NCI-H774 (cell line): ENCODE results near the gene JMJD1C.
"Not testable (repeated sequence)": the region's sequence is repeated elsewhere in the genome, so short reads cannot be mapped to it uniquely, and the experiment has no call there.

Experiments
- DNase-seq: peaks from one replicate; lab custom pipeline; 2025; lab: John Stamatoyannopoulos, UW

Gene JMJD1C

DNA sequence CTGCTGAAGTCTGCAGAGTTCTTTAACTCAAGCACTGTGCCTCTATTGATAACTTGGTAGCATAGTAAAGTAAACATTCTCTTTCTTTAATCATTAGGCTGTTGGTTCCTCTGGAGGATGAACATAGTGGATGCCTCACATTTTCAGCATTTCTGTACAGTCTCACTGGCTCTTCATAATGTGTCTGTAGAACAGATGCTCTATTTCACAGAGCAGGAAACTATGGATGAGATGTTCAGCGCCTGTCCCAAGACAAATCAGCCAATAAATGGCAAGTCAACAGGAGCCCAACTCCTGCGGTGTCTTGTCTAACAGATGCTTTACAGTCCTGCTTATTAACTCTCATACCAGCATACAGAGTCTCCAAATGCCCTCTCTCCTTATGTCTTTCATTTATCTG is 296.2 kb downstream of the JMJD1C start:
- no peak for DNase-seq

DNA sequence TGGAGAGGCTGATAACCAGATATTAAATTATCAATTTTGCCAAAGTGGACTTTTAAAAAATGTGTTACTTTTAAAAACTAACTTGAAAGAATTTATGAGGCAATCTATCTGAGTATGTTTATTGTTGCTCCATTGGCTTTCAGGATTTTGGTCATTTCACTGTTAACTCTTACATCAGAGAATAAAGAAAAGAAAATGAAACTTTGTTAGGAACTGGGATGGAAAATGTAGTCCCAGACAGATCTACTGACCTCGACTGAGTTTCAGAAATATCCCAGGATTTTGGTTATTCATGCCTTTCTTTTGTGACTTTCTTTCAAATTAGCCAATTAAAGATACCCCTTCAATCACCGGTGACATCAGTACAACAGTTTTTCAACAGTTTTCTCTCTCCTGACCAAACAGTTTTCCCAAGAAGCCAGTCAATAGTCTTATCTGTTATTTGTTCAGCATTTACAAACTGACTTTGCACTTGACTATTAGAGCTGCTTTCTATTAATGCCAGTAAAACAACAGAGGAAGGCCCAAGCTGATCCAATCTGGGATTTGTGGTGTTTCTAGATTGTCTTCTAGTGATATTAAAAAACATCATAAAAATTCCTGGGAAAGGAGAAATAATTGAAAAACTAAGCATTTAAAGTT is 296.8 kb downstream of the JMJD1C start:
- DNase-seq = no peak

- DNase-seq = peak; percentile 47
Observed at GRCh38 chr10:63166742-63167258, 299.0 kb downstream of the JMJD1C start.

DNA sequence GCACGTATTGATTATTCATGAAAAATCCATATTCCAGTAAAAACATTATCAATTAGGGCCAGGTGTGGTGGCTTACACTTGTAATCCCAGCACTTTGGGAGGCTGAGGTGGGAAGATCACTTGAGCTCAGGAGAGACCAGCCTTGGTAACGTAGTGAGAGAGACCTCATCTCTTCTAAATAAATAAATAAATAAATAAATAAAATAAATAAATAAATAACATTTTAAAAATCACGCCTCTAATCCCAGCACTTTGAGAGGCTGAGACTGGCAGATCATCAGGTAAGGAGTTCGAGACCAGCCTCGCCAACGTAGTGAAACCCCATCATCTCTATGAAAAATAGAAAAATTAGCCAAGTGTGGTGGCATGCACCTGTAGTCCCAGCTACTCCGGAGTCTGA is 300.5 kb downstream of the JMJD1C start:
- DNase-seq = no peak

DNA sequence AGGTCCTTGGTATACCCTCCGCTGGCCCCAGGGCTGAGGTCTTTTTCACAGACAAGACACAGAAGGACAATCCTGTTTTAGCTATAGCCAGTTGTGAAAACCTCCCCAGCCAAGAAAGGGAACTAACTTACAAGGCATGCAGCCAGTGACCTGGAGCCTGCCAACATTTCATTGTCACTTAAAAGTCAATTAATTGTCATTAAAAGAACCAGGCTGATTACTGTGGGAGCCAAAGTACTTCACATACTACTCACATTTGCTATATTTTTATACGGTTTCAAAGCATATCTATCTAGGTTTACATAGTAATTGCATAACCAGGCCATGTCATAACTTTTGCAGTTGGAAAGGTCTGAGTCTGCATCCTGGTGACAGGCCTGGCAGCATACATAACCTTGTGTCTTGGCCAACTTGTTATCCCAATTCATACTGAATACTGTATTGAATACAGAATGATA is 301.6 kb downstream of the JMJD1C start:
- no peak for DNase-seq

- no peak for DNase-seq
Observed at GRCh38 chr10:63161592-63161991, 304.2 kb downstream of the JMJD1C start.

DNA sequence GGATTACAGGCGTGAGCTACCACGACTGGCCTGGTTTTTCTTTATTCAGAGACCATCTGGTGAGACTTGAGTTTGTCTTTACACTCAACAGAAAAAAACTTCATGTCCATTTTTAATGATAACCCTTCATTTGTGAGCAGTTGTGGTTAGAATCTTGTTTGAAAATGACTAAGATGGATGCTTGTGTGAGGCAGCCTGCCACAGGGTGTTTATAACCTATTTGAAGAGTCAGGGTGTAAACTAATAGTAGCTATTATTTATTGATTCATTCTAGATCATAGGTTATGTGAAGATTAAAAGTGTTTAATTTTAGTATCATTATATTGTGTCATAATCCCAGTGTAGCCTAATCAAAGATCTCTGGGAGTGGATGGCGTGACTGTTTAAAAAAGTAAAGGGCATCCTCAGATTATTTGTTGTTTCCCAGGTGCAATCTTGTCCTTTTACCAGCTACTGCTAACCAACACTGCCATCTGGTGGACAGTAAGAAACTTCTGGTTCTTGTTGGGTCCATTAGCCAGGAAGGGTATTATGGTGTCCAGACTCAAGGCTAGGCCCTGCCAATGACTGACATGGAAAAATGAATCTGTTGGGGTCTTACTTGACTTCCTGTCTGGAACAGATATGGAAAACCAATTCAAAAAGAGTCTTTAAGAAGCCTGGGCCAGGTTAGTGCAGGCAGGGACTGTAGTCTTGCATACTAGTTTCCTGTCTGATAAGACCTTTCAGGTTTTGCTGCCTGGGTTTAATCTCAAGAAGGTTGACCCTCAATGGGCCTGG is 307.7 kb downstream of the JMJD1C start:
- peak; percentile 72 for DNase-seq

- no peak for DNase-seq
Observed at GRCh38 chr10:63156236-63156635, 309.5 kb downstream of the JMJD1C start.

- DNase-seq = no peak
Observed at GRCh38 chr10:63155388-63156020, 310.3 kb downstream of the JMJD1C start.

DNA sequence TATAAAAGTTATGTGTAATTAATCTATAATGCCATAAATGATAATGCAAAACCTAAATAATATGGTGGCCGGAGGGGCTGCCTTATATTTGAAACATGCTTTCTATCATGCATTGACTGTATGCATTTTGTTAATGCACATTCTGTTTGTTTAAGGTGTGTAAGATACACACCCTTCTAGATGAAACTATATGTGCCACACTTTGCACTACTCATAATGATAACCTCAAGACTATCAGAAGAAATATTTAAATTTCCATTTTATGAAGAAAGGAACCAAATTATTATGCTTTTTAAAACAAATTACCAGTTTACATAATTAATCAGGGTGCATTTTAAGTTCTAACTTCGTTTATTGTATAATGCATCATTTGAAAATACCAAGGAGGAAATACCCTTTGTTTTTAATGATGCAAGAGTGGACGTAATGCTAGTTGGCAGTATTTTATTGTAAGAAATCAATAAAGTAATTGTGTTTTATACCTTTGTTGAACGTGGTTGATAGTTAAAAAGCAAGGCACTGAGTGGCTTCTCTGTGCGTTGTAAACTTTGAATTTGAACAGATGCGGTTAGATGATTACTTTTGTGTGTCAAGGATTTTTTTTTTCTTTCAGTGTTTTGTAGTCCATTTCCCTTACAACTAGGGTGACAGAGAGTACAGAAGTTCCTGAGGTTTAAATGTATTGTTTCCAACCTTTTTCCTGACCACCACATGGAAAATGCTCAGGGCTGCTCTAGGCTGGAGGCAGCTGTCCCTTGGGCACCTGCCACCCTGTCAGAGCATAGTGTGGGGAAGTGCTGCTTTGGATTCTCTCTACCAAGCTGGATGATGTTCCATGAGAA is 311.0 kb downstream of the JMJD1C start:
- no peak for DNase-seq

- not testable (repeated sequence) for DNase-seq
Observed at GRCh38 chr10:63153868-63154545, 311.8 kb downstream of the JMJD1C start.

DNA sequence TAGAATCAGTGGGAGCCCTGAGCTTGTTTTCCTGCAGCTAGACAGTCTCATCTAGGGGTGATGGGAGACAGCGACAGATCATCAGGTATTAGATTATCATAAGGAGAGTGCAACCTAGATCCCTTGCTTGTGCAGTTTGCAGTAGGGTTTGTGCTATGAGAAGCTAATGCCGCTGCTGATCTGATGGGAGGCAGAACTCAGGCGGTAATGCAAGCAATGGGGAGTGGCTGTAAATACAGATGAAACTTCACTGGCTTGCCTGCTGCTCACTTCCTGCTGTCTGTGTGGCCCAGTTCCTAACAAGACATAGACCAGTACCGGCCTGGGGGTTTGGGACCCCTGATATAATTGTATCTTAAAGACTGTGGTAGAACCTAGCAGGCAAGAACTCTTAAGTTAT is 315.0 kb downstream of the JMJD1C start:
- no peak for DNase-seq

DNA sequence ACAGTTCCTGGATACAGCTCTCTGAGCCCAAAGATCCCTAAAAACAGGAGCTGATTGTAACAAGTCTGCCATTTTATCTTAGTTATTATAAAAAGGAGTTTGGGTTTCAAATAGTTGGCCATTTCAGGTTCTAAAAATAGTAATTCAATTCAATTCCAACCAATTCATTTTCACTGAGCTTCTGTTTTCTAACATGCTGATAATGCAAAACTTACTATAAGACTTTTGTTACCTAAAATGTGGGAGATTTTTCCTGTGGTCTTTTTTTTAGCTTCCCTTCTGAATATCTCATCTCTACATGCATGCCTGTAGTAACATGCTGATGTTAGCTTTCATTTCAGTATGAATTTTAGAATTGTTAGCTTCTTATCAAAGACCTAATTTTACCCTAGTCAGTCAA is 319.3 kb downstream of the JMJD1C start:
- no peak for DNase-seq

- DNase-seq = no peak
Observed at GRCh38 chr10:63145782-63146181, 320.0 kb downstream of the JMJD1C start.

DNA sequence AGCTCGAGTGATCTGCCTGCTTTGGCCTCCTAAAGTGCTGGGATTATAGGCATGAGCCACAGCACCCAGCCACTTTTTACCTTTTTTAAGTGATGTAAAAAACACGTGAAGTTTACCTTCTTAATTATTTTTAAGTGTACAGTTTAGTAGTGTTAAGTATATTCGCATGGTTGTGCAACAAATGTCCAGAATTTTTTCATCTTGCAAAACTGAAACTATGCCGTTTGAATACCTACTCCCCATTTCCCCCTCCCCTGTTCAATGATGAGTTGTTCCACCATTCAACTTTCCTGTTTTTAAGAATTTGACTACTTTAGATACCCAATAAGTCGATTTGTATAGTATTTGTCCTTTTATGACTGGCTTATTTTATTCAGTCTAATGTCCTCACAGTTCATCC is 321.8 kb downstream of the JMJD1C start:
- no peak for DNase-seq

DNA sequence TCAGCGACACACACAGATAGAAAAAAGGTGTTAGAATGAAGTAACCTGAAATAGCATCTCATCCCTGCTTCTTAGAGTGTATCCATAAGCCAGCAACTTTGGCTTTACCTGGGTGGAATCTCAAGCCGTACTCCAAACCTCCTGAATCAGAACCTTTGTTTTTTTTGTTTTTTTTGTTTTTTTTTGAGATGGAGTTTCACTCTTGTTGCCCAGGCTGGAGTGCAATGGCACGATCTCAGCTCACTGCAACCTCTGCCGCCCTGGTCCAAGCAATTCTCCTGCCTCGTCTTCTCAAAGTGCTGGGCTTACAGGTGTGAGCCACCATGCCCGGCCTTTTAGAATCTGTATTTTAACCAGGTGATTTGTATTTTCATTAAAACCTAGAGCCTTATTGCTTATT is 323.6 kb downstream of the JMJD1C start:
- DNase-seq = no peak

- no peak for DNase-seq
Observed at GRCh38 chr10:63140077-63140476, 325.7 kb downstream of the JMJD1C start.

GRCh38 chr10:63137306-63137705 is 328.5 kb downstream of the JMJD1C start:
- no peak for DNase-seq

- DNase-seq = no peak
Observed at GRCh38 chr10:63133821-63134557, 331.8 kb downstream of the JMJD1C start.

- DNase-seq = peak; percentile 97
Observed at GRCh38 chr10:63133056-63133820, 332.5 kb downstream of the JMJD1C start, which contains the start of gene NRBF2. Gene NRBF2, plus strand, starts transcription at chr10:63133328. Its CDS starts 143 bp downstream, at chr10:63133471.
